K562 (cell line): ENCODE measurements around the gene ANOS1. TPM values are rescaled to one million over a fixed set of nuclear protein-coding genes. Genes with fewer than 3 reads are reported as not detected.

Experiments used
- ZNF316 ChIP-seq: fragments of 450-650 bp; IDR thresholded peaks from 2 replicates; pipeline ENCODE4 v1.6.1; 2016
- polyA plus RNA-seq, 8 experiments: library from polyadenylated mRNA; depleted of rRNA in 4 of 8; stranded (reverse) in 5 of 8; unstranded in 3 of 8; fragments of >200 nt; fragmentation: Nextera tagmentation in 2 of 8; fragmentation: Illumina TruSeq in 1 of 8; extraction: Ambion mirVana in 2 of 8; extraction: Trizol in 1 of 8; gene quantifications; 2 replicates each; pipeline versions ENCODE4 v1.2.1 to v1.2.3, GENCODE V29; 2011 to 2014; ENCODE audit warnings: inconsistent platforms in 1 of 8, missing spikeins in 1 of 8
- total RNA-seq, 7 experiments: library from RNA; depleted of rRNA in 6 of 7; stranded (reverse); fragments of >200 nt in 6 of 7; fragmentation: Illumina TruSeq in 2 of 7; extraction: Trizol in 2 of 7; gene quantifications; 2 replicates each; pipeline versions ENCODE4 v1.2.1 to v1.2.3, GENCODE V29; 2011 to 2021; ENCODE audit warnings: low replicate concordance in 1 of 7
- TF ChIP-seq, protein P1 (sequence below), 2 experiments: fragments of 450-650 bp; formaldehyde crosslinking in 1 of 2; IDR thresholded peaks; 2 replicates each; pipeline versions ENCODE4 v1.4.0 to v1.6.1; 2014 to 2020; ENCODE audit warnings: mild to moderate bottlenecking in 2 of 2, borderline replicate concordance in 1 of 2, low read depth in 1 of 2
- TF ChIP-seq, protein P2 (sequence below): fragments of 450-650 bp; formaldehyde crosslinking; IDR thresholded peaks from 2 replicates; pipeline ENCODE4 v1.4.0; 2020; ENCODE audit warnings: mild to moderate bottlenecking, moderate library complexity
- TF ChIP-seq, protein P3 (sequence below): fragments of 450-650 bp; formaldehyde crosslinking; IDR thresholded peaks from 2 replicates; pipeline ENCODE4 v1.4.0; 2022; ENCODE audit warnings: missing genetic modification characterization

The ANOS1 gene
- total and polyA plus RNA-seq, 9 of the 15 experiments (the other 6 are each of a cell fraction or from before 2014, with no cell fraction given): 0.04 TPM; not detected in 8

DNA sequence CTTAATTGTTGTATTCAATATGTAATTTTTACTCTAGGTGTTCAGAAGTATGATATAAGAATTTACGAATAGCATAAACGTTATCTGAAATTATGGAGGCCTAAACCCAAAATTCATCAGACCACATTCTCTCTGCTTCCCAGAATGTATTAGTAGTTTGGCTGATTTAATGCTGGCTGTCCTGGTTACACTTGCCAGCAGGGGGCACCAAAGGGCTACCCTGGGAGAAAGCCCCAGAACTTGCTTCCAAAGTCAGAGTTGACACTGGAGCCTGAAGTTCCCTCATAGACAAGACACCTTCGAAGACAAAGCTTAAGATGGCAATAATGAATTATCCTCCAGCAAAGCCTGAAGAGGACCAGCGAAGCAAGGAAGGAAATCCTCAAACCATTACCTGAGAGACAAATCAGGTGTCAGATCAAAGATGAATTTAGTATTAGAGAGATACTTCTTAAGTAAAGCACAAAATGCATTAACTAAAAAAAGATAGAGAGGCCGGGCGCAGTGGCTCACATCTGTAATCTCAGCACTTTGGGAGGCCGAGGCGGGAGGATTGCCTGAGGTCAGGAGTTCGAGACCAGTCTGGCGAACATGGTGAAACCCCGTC, 11.3 kb upstream of the ANOS1 start (continued):
- TF ChIP-seq, protein P1, sequence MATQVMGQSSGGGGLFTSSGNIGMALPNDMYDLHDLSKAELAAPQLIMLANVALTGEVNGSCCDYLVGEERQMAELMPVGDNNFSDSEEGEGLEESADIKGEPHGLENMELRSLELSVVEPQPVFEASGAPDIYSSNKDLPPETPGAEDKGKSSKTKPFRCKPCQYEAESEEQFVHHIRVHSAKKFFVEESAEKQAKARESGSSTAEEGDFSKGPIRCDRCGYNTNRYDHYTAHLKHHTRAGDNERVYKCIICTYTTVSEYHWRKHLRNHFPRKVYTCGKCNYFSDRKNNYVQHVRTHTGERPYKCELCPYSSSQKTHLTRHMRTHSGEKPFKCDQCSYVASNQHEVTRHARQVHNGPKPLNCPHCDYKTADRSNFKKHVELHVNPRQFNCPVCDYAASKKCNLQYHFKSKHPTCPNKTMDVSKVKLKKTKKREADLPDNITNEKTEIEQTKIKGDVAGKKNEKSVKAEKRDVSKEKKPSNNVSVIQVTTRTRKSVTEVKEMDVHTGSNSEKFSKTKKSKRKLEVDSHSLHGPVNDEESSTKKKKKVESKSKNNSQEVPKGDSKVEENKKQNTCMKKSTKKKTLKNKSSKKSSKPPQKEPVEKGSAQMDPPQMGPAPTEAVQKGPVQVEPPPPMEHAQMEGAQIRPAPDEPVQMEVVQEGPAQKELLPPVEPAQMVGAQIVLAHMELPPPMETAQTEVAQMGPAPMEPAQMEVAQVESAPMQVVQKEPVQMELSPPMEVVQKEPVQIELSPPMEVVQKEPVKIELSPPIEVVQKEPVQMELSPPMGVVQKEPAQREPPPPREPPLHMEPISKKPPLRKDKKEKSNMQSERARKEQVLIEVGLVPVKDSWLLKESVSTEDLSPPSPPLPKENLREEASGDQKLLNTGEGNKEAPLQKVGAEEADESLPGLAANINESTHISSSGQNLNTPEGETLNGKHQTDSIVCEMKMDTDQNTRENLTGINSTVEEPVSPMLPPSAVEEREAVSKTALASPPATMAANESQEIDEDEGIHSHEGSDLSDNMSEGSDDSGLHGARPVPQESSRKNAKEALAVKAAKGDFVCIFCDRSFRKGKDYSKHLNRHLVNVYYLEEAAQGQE (IDR thresholded peaks at IDR 0.05; ENCODE audit: borderline replicate concordance): peak; percentile 43; the same call in 1 of the 2 replicates
- TF ChIP-seq, protein P1 (CRISPR knock-in tag; IDR thresholded peaks at IDR 0.05; ENCODE audit: low read depth): no peak
- TF ChIP-seq, protein P2, sequence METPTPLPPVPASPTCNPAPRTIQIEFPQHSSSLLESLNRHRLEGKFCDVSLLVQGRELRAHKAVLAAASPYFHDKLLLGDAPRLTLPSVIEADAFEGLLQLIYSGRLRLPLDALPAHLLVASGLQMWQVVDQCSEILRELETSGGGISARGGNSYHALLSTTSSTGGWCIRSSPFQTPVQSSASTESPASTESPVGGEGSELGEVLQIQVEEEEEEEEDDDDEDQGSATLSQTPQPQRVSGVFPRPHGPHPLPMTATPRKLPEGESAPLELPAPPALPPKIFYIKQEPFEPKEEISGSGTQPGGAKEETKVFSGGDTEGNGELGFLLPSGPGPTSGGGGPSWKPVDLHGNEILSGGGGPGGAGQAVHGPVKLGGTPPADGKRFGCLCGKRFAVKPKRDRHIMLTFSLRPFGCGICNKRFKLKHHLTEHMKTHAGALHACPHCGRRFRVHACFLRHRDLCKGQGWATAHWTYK (CRISPR knock-in tag): no peak
- no peak for TF ChIP-seq ZNF316
- TF ChIP-seq, protein P3, sequence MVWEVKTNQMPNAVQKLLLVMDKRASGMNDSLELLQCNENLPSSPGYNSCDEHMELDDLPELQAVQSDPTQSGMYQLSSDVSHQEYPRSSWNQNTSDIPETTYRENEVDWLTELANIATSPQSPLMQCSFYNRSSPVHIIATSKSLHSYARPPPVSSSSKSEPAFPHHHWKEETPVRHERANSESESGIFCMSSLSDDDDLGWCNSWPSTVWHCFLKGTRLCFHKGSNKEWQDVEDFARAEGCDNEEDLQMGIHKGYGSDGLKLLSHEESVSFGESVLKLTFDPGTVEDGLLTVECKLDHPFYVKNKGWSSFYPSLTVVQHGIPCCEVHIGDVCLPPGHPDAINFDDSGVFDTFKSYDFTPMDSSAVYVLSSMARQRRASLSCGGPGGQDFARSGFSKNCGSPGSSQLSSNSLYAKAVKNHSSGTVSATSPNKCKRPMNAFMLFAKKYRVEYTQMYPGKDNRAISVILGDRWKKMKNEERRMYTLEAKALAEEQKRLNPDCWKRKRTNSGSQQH (CRISPR knock-in tag): no peak
